Measurements from ENCODE around the gene DLL4. TPM values are rescaled to one million over a fixed set of nuclear protein-coding genes. Genes with fewer than 3 reads are reported as not detected.
A peak's percentile ranks its signal among the peaks of the same experiment; 100 is the strongest.

Gene DLL4
- total RNA-seq, 4 donors from 2014 or later = 1.9 to 9.7 (median 6.4) TPM

- WGBS, 2 donors (ENCODE audit: low coverage in 1 of 2) = 38% methylated on average over 3 of the region's 61 CpGs; no CpG with 5 or more reads in 1 of the 2 donors
- no peak for TF ChIP-seq EP300 (IDR thresholded peaks at IDR 0.05)
- no peak for TF ChIP-seq POLR2A (IDR thresholded peaks at IDR 0.05)
- TF ChIP-seq CTCF (IDR thresholded peaks at IDR 0.05) = no peak
- TF ChIP-seq POLR2AphosphoS5 (IDR thresholded peaks at IDR 0.05) = no peak
- Histone ChIP-seq H3K27me3 (peaks cover 63% of the 10 kb centered on the region), H3K9me3 (no peaks in the 10 kb centered on the region), H3K27ac (no peak overlapping the region), H3K4me3 (peak overlapping the region in 1 of 2 donors; percentile 30), H3K36me3 (no peaks in the 10 kb centered on the region), H3K4me1 (peaks cover 0 to 56% (median 41%) of the 10 kb centered on the region in 3 donors)
- no peak for ATAC-seq
Measured at GRCh38 chr15:40925863-40926658, 3.1 kb upstream of the DLL4 start.

- TF ChIP-seq POLR2A (IDR thresholded peaks at IDR 0.05) (no peak), CTCF (IDR thresholded peaks at IDR 0.05) (no peak), EP300 (IDR thresholded peaks at IDR 0.05) (no peak), POLR2AphosphoS5 (IDR thresholded peaks at IDR 0.05) (no peak)
- H3K4me3 ChIP-seq = peak overlapping the region in 1 of 2 donors; percentile 30
- no peak for ATAC-seq
Measured at GRCh38 chr15:40926659-40927494, 2.3 kb upstream of the DLL4 start.

GRCh38 chr15:40927495-40927872 lies 1.7 kb upstream of the DLL4 start:
- Histone ChIP-seq H3K9me3 (no peaks in the 10 kb centered on the region), H3K27ac (no peak overlapping the region), H3K4me3 (peak overlapping the region in 1 of 2 donors; percentile 55), H3K27me3 (peaks cover 77% of the 10 kb centered on the region), H3K36me3 (no peaks in the 10 kb centered on the region), H3K4me1 (peaks cover 0 to 57% (median 42%) of the 10 kb centered on the region in 3 donors)
- TF ChIP-seq CTCF (IDR thresholded peaks at IDR 0.05) = no peak
- TF ChIP-seq EP300 (IDR thresholded peaks at IDR 0.05) = no peak
- TF ChIP-seq POLR2A (IDR thresholded peaks at IDR 0.05) = no peak
- TF ChIP-seq POLR2AphosphoS5 (IDR thresholded peaks at IDR 0.05) = no peak
- no peak for ATAC-seq
- WGBS, 2 donors (ENCODE audit: low coverage in 1 of 2) = 0 to 20% methylated on average over 1 to 4 of the region's 24 CpGs

More at GRCh38 chr15:40926659-40927494, 2.3 kb upstream of the DLL4 start:
- Histone ChIP-seq H3K9me3 (no peaks in the 10 kb centered on the region), H3K27me3 (peaks cover 71% of the 10 kb centered on the region), H3K27ac (no peak overlapping the region), H3K36me3 (no peaks in the 10 kb centered on the region), H3K4me1 (peaks cover 0 to 57% (median 42%) of the 10 kb centered on the region in 3 donors)
- WGBS, 2 donors (ENCODE audit: low coverage in 1 of 2) = 0 to 41% methylated on average over 1 to 13 of the region's 33 CpGs

GRCh38 chr15:40927873-40928806 lies 1.0 kb upstream of the DLL4 start:
- Histone ChIP-seq H3K36me3 (no peaks in the 10 kb centered on the region), H3K27me3 (peaks cover 83% of the 10 kb centered on the region), H3K4me1 (peaks cover 0 to 57% (median 42%) of the 10 kb centered on the region in 3 donors), H3K9me3 (no peaks in the 10 kb centered on the region), H3K4me3 (peak overlapping the region; percentile 3 to 55), H3K27ac (peak overlapping the region in 2 of 4 donors; percentile 6 to 33)
- TF ChIP-seq POLR2AphosphoS5 (IDR thresholded peaks at IDR 0.05) = no peak
- TF ChIP-seq EP300 (IDR thresholded peaks at IDR 0.05) = no peak
- no peak for TF ChIP-seq POLR2A (IDR thresholded peaks at IDR 0.05)
- TF ChIP-seq CTCF (IDR thresholded peaks at IDR 0.05) = no peak
- 0% methylated on average over 1 of the region's 68 CpGs; no CpG with 5 or more reads in 1 of the 2 donors for WGBS, 2 donors (ENCODE audit: low coverage in 1 of 2)
- ATAC-seq = no peak
